CD4-positive, alpha-beta T cell (primary cell): Measurements from ENCODE around the gene PRIMA1. TPM values are rescaled to one million over a fixed set of nuclear protein-coding genes. Genes with fewer than 3 reads are reported as not detected.

Experiments used
- ATAC-seq: fragments of 200-7000 bp; cut with Tn5 transposase; one replicate; pipeline ENCODE4 v1.10.0; 2022; ENCODE audit warnings: mild to moderate bottlenecking; ENCODE audit not compliant: poor library complexity
- CTCF ChIA-PET: fragments of 350-600 bp; sonication (Branson Sonifier 250); formaldehyde crosslinking; loops from one replicate; lab custom pipeline; 2021; ENCODE audit warnings: antibody characterized with exemption, inconsistent platforms; lab: Charles Lee
- POLR2A ChIA-PET: fragments of 350-600 bp; sonication (Branson Sonifier 250); formaldehyde crosslinking; loops from one replicate; lab custom pipeline; 2021; ENCODE audit warnings: antibody characterized with exemption, inconsistent platforms; lab: Charles Lee
- DNase-seq, 14 experiments: peaks; one replicate each; pipeline ENCODE4 v3.0.0-alpha.2; 2013 to 2020; ENCODE audit warnings: mixed read lengths in 2 of 14
- H3K27ac ChIP-seq, 2 donors: one replicate each; pipeline versions ENCODE4 v1.5.1 to v1.7.0; 2013; ENCODE audit warnings: low read length in 2 of 2, low read depth in 1 of 2, mild to moderate bottlenecking in 1 of 2
- H3K27me3 ChIP-seq, 2 experiments: 1 replicate in 1 of 2; 2 replicates in 1 of 2; pipeline versions ENCODE4 v1.6.1 to v1.7.0; 2013; ENCODE audit warnings: low read length in 2 of 2, control low read depth in 1 of 2, mild to moderate bottlenecking in 1 of 2, moderate library complexity in 1 of 2; ENCODE audit not compliant: insufficient read depth in 2 of 2, control insufficient read depth in 1 of 2
- H3K36me3 ChIP-seq: one replicate; pipeline ENCODE4 v1.6.1; 2013; ENCODE audit warnings: low read length, control low read depth; ENCODE audit not compliant: insufficient read depth
- H3K4me1 ChIP-seq: one replicate; pipeline ENCODE4 v1.6.1; 2013; ENCODE audit warnings: low read length, control low read depth; ENCODE audit not compliant: insufficient read depth
- H3K4me3 ChIP-seq: one replicate; pipeline ENCODE4 v1.5.1; 2013; ENCODE audit warnings: mild to moderate bottlenecking, low read length, moderate library complexity
- H3K9me3 ChIP-seq, 2 experiments: 1 replicate in 1 of 2; 2 replicates in 1 of 2; pipeline versions ENCODE4 v1.6.1 to v1.7.0; 2013; ENCODE audit warnings: low read length in 2 of 2, mild to moderate bottlenecking in 2 of 2, control low read depth in 1 of 2, moderate library complexity in 1 of 2; ENCODE audit not compliant: control insufficient read depth in 1 of 2, insufficient read depth in 1 of 2
- H3K27ac Mint-ChIP-seq: one replicate; pipeline ENCODE4 v1.8.0; 2020; ENCODE audit warnings: mixed read lengths
- H3K27me3 Mint-ChIP-seq: one replicate; pipeline ENCODE4 v1.8.0; 2021; ENCODE audit warnings: mixed read lengths
- H3K36me3 Mint-ChIP-seq: one replicate; pipeline ENCODE4 v1.8.0; 2021; ENCODE audit warnings: low read depth, mixed read lengths
- H3K4me1 Mint-ChIP-seq: one replicate; pipeline ENCODE4 v1.8.0; 2021; ENCODE audit warnings: low read depth, mixed read lengths
- H3K4me3 Mint-ChIP-seq: one replicate; pipeline ENCODE4 v1.8.0; 2020; ENCODE audit warnings: mild to moderate bottlenecking, mixed read lengths
- H3K9me3 Mint-ChIP-seq: one replicate; pipeline ENCODE4 v1.8.0; 2020; ENCODE audit warnings: mixed read lengths
- CTCF ChIP-seq: fragments of 200-600 bp; IDR thresholded peaks from one replicate; pipeline ENCODE4 v1.8.0; 2022; ENCODE audit warnings: antibody characterized with exemption, mild to moderate bottlenecking
- intact Hi-C, 2 experiments: fragments of 100-400 bp; cut with DNase I in 1 of 2; cut with micrococcal nuclease in 1 of 2; formaldehyde crosslinking; loops; one replicate each; pipeline versions ENCODE4 v1.15.1 to v1.9.0; 2023 to 2025; cut with DNase I, micrococcal nuclease
- total RNA-seq, 174 experiments: library from RNA in 2 of 174; stranded (reverse) in 2 of 174; gene quantifications; one replicate each; pipeline ENCODE4 v1.2.3 and lab custom pipeline; 2021 to 2026

PRIMA1 gene
- total RNA-seq, 2 experiments from 2014 or later = not detected

GRCh38 chr14:93797536-93797935 lies 9.3 kb upstream of the PRIMA1 start:
- TF ChIP-seq CTCF = no peak
- no peaks in the 10 kb centered on the region for H3K36me3 Mint-ChIP-seq
- peaks cover 40% of the 10 kb centered on the region for H3K27me3 Mint-ChIP-seq
- H3K36me3 ChIP-seq = no peaks in the 10 kb centered on the region
- H3K9me3 ChIP-seq = no peaks in the 10 kb centered on the region
- no peak overlapping the region for H3K27ac Mint-ChIP-seq
- ChIA-PET CTCF (no interaction called here), POLR2A (no interaction called here)
- no peak overlapping the region for H3K4me3 Mint-ChIP-seq
- no peaks in the 10 kb centered on the region for H3K4me1 ChIP-seq
- no peak overlapping the region for H3K4me3 ChIP-seq
- DNase-seq (no peak), ATAC-seq (no peak)
- H3K9me3 Mint-ChIP-seq = no peaks in the 10 kb centered on the region
- H3K4me1 Mint-ChIP-seq = no peaks in the 10 kb centered on the region
- intact Hi-C loops = no loop called here
- H3K27ac ChIP-seq = no peak overlapping the region
- H3K27me3 ChIP-seq = peaks cover 2 to 9% of the 10 kb centered on the region in 2 experiments

GRCh38 chr14:93797071-93797470 lies 8.8 kb upstream of the PRIMA1 start:
- Mint-ChIP-seq H3K4me3 (no peak overlapping the region), H3K36me3 (no peaks in the 10 kb centered on the region), H3K27me3 (peaks cover 44% of the 10 kb centered on the region), H3K4me1 (no peaks in the 10 kb centered on the region), H3K9me3 (no peaks in the 10 kb centered on the region), H3K27ac (no peak overlapping the region)
- intact Hi-C loops = no loop called here
- ChIA-PET CTCF (no interaction called here), POLR2A (no interaction called here)
- Histone ChIP-seq H3K4me1 (no peaks in the 10 kb centered on the region), H3K27me3 (peaks cover 4 to 9% of the 10 kb centered on the region in 2 experiments), H3K4me3 (no peak overlapping the region), H3K36me3 (no peaks in the 10 kb centered on the region), H3K27ac (no peak overlapping the region), H3K9me3 (no peaks in the 10 kb centered on the region)
- no peak for ATAC-seq
- DNase-seq = no peak
- no peak for TF ChIP-seq CTCF

GRCh38 chr14:93794756-93795155 lies 6.5 kb upstream of the PRIMA1 start:
- Histone ChIP-seq H3K27ac (no peak overlapping the region), H3K9me3 (no peaks in the 10 kb centered on the region), H3K36me3 (no peaks in the 10 kb centered on the region), H3K4me1 (no peaks in the 10 kb centered on the region), H3K4me3 (no peak overlapping the region), H3K27me3 (peaks cover 7 to 18% of the 10 kb centered on the region in 2 experiments)
- no peaks in the 10 kb centered on the region for H3K9me3 Mint-ChIP-seq
- H3K27me3 Mint-ChIP-seq = peaks cover 59% of the 10 kb centered on the region
- intact Hi-C loops = no loop called here
- no peak for TF ChIP-seq CTCF
- H3K27ac Mint-ChIP-seq = no peak overlapping the region
- no peak for DNase-seq
- CTCF ChIA-PET = no interaction called here
- no peak overlapping the region for H3K4me3 Mint-ChIP-seq
- no peak for ATAC-seq
- H3K4me1 Mint-ChIP-seq = no peaks in the 10 kb centered on the region
- no peaks in the 10 kb centered on the region for H3K36me3 Mint-ChIP-seq
- POLR2A ChIA-PET = no interaction called here
